Right kidney (tissue), 1 donor: ENCODE results near the gene MAP3K3.

ENCODE experiments used
- DNase-seq: peaks from one replicate; pipeline ENCODE4 v3.0.0-alpha.2; 2016

MAP3K3 gene

GRCh38 chr17:63652106-63652505, 29.9 kb downstream of the MAP3K3 start:
- DNase-seq = no peak

GRCh38 chr17:63653050-63653449, 30.8 kb downstream of the MAP3K3 start:
- no peak for DNase-seq

- no peak for DNase-seq
Measured at GRCh38 chr17:63657786-63658185, 35.6 kb downstream of the MAP3K3 start.

GRCh38 chr17:63658366-63658765, 36.1 kb downstream of the MAP3K3 start:
- DNase-seq = no peak

GRCh38 chr17:63659850-63660249, 37.6 kb downstream of the MAP3K3 start:
- no peak for DNase-seq

GRCh38 chr17:63665527-63666214, 43.5 kb downstream of the MAP3K3 start:
- DNase-seq = no peak

- no peak for DNase-seq
Measured at GRCh38 chr17:63672856-63673255, 50.6 kb downstream of the MAP3K3 start.

GRCh38 chr17:63675231-63675606, 53.0 kb downstream of the MAP3K3 start:
- no peak for DNase-seq

- peak; percentile 41 for DNase-seq
Measured at GRCh38 chr17:63675607-63676546, 53.7 kb downstream of the MAP3K3 start.

- no peak for DNase-seq
Measured at GRCh38 chr17:63676584-63676983, 54.4 kb downstream of the MAP3K3 start.

GRCh38 chr17:63679214-63679613, 57.0 kb downstream of the MAP3K3 start:
- DNase-seq = no peak

GRCh38 chr17:63680700-63681099, 58.5 kb downstream of the MAP3K3 start:
- no peak for DNase-seq

GRCh38 chr17:63681530-63681929, 59.3 kb downstream of the MAP3K3 start:
- DNase-seq = no peak

GRCh38 chr17:63682441-63682840, 60.2 kb downstream of the MAP3K3 start:
- DNase-seq = no peak

GRCh38 chr17:63682981-63683380, 60.8 kb downstream of the MAP3K3 start:
- DNase-seq = no peak

GRCh38 chr17:63685041-63685440, 62.8 kb downstream of the MAP3K3 start:
- no peak for DNase-seq

- no peak for DNase-seq
Measured at GRCh38 chr17:63685578-63685977, 63.4 kb downstream of the MAP3K3 start.

- no peak for DNase-seq
Measured at GRCh38 chr17:63686138-63686685, 64.0 kb downstream of the MAP3K3 start.

- no peak for DNase-seq
Measured at GRCh38 chr17:63688396-63689020, 66.3 kb downstream of the MAP3K3 start.

GRCh38 chr17:63689479-63689878, 67.3 kb downstream of the MAP3K3 start:
- no peak for DNase-seq

GRCh38 chr17:63692195-63692816, 70.1 kb downstream of the MAP3K3 start:
- DNase-seq = no peak

GRCh38 chr17:63693411-63694113, 71.3 kb downstream of the MAP3K3 start:
- DNase-seq = no peak
